GM12878 (cell line): ENCODE results near the gene KRT78.

ENCODE experiments used
- CTCF ChIP-seq, 3 experiments: IDR thresholded peaks in 2 of 3; conservative IDR thresholded peaks in 1 of 3; 2 replicates each; pipeline ENCODE4 v1.5.1; 2011; ENCODE audit warnings: low read depth in 3 of 3, low read length in 3 of 3, mild to moderate bottlenecking in 3 of 3, control low read depth in 2 of 3, moderate library complexity in 2 of 3, inconsistent platforms in 1 of 3, mixed read lengths in 1 of 3; ENCODE audit not compliant: control insufficient read depth in 2 of 3, insufficient read depth in 1 of 3; ENCODE audit errors: extremely low read depth in 1 of 3
- EP300 ChIP-seq, 2 experiments: fragments of 150-350 bp in 1 of 2; IDR thresholded peaks; 2 replicates each; pipeline ENCODE4 v1.6.1; 2011 to 2012; ENCODE audit warnings: low read depth in 2 of 2, low read length in 2 of 2, borderline replicate concordance in 1 of 2, improper control_type of control experiment in 1 of 2, inconsistent platforms in 1 of 2; ENCODE audit not compliant: control insufficient read depth in 1 of 2
- EZH2 ChIP-seq: IDR thresholded peaks from 2 replicates; pipeline ENCODE4 v1.6.1; 2012; ENCODE audit warnings: low read depth, mild to moderate bottlenecking, control low read depth, inconsistent platforms, low read length, borderline replicate concordance; ENCODE audit not compliant: control insufficient read depth
- FOS ChIP-seq: IDR thresholded peaks from 3 replicates; pipeline ENCODE4 v1.6.1; 2011; ENCODE audit warnings: borderline replicate concordance; ENCODE audit not compliant: insufficient read length; ENCODE audit errors: extremely low read depth
- FOXK2 ChIP-seq: fragments of 450-650 bp; IDR thresholded peaks from 2 replicates; pipeline ENCODE4 v1.6.1; 2017; ENCODE audit warnings: mild to moderate bottlenecking, moderate library complexity
- FOXM1 ChIP-seq: IDR thresholded peaks from 2 replicates; pipeline ENCODE4 v1.6.1; 2012; ENCODE audit warnings: low read depth, mild to moderate bottlenecking, inconsistent platforms, low read length, moderate library complexity
- POLR2A ChIP-seq: IDR thresholded peaks from 2 replicates; pipeline ENCODE4 v1.6.1; 2011; ENCODE audit warnings: low read depth, mild to moderate bottlenecking, low read length
- SKIL ChIP-seq: fragments of 450-650 bp; IDR thresholded peaks from 2 replicates; pipeline ENCODE4 v1.6.1; 2017; ENCODE audit warnings: mild to moderate bottlenecking, low read depth, inconsistent platforms; ENCODE audit not compliant: poor library complexity, severe bottlenecking
- SUPT20H ChIP-seq: IDR thresholded peaks from 2 replicates; pipeline ENCODE4 v1.6.1; 2011; ENCODE audit warnings: low read depth, mild to moderate bottlenecking, low read length, moderate library complexity, borderline replicate concordance; ENCODE audit not compliant: control insufficient read depth
- ZBTB33 ChIP-seq: fragments of 450-650 bp; IDR thresholded peaks from 2 replicates; pipeline ENCODE4 v1.6.1; 2017; ENCODE audit warnings: mild to moderate bottlenecking
- ZBTB40 ChIP-seq: fragments of 450-650 bp; IDR thresholded peaks from 2 replicates; pipeline ENCODE4 v1.6.1; 2016; ENCODE audit warnings: mild to moderate bottlenecking, moderate library complexity, borderline replicate concordance

GRCh38 chr12:52848661-52849255 lies at the start of gene KRT78:
- TF ChIP-seq CTCF (IDR thresholded peaks at IDR 0.05 in 2 of 3, conservative IDR thresholded peaks at IDR 0.05 in 1 of 3; ENCODE audit: control insufficient read depth in 2 of 3, extremely low read depth in 1 of 3, insufficient read depth in 1 of 3, low read depth in 3 of 3, low read length in 3 of 3) (no peak), ZBTB33 (no peak), POLR2A (no peak), EZH2 (no peak), FOXK2 (no peak), ZBTB40 (no peak), FOXM1 (no peak), EP300 (IDR thresholded peaks at IDR 0.05; ENCODE audit: borderline replicate concordance in 1 of 2, control insufficient read depth in 1 of 2, low read depth in 2 of 2, low read length in 2 of 2) (no peak), FOS (no peak), SUPT20H (no peak), SKIL (no peak)
